SK-N-SH (cell line): ENCODE measurements around the gene SDCCAG8.

Source experiments
- CHD2 ChIP-seq: fragments of 150-350 bp; IDR thresholded peaks from 2 replicates; pipeline ENCODE4 v1.6.1; 2018; ENCODE audit warnings: low read length; ENCODE audit not compliant: partially characterized antibody
- GABPA ChIP-seq: IDR thresholded peaks from 2 replicates; pipeline ENCODE4 v1.4.0; 2012; ENCODE audit warnings: low read depth, mild to moderate bottlenecking
- JUND ChIP-seq: IDR thresholded peaks from 2 replicates; pipeline ENCODE4 v1.4.0; 2012
- RAD21 ChIP-seq: IDR thresholded peaks from 2 replicates; pipeline ENCODE4 v1.6.1; 2012; ENCODE audit warnings: mild to moderate bottlenecking, low read length
- RCOR1 ChIP-seq: fragments of 150-350 bp; IDR thresholded peaks from 2 replicates; pipeline ENCODE4 v1.6.1; 2017; ENCODE audit warnings: antibody characterized with exemption, low read length
- TAF1 ChIP-seq: IDR thresholded peaks from 2 replicates; pipeline ENCODE4 v1.6.1; 2012; ENCODE audit warnings: low read depth, mild to moderate bottlenecking, low read length, moderate library complexity, borderline replicate concordance
- TF ChIP-seq, protein P1 (sequence below): IDR thresholded peaks from 2 replicates; pipeline ENCODE4 v1.6.1; 2012; ENCODE audit warnings: mild to moderate bottlenecking, low read depth, low read length, moderate library complexity
- TF ChIP-seq, protein P2 (sequence below): fragments of 200-600 bp; sonication (generic); IDR thresholded peaks from 2 replicates; pipeline ENCODE4 v1.6.1; 2017; ENCODE audit warnings: antibody characterized with exemption, mild to moderate bottlenecking, moderate library complexity
- TF ChIP-seq, protein P3 (sequence below): fragments of 150-350 bp; IDR thresholded peaks from 2 replicates; pipeline ENCODE4 v1.6.1; 2017; ENCODE audit warnings: antibody characterized with exemption, low read length, low read depth, borderline replicate concordance

DNA sequence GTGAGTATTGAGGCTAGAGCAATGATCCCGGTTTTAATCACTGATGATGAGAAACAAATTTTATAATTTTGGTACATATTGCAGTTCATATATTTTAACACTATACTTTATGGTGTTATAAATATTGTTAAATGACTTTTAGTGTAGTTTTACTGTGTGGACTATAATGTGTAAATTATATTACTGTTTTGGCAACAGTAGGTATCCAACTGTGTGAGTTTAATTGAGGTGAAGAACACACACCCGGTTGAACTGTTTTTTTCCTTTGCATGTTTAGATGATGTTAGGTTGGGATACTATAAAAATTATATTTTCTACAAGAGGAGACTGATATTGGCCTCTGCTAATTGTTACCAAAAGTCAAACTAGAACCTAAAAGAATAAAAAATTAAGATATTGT lies 166.5 kb downstream of the SDCCAG8 start:
- TF ChIP-seq, protein P1, sequence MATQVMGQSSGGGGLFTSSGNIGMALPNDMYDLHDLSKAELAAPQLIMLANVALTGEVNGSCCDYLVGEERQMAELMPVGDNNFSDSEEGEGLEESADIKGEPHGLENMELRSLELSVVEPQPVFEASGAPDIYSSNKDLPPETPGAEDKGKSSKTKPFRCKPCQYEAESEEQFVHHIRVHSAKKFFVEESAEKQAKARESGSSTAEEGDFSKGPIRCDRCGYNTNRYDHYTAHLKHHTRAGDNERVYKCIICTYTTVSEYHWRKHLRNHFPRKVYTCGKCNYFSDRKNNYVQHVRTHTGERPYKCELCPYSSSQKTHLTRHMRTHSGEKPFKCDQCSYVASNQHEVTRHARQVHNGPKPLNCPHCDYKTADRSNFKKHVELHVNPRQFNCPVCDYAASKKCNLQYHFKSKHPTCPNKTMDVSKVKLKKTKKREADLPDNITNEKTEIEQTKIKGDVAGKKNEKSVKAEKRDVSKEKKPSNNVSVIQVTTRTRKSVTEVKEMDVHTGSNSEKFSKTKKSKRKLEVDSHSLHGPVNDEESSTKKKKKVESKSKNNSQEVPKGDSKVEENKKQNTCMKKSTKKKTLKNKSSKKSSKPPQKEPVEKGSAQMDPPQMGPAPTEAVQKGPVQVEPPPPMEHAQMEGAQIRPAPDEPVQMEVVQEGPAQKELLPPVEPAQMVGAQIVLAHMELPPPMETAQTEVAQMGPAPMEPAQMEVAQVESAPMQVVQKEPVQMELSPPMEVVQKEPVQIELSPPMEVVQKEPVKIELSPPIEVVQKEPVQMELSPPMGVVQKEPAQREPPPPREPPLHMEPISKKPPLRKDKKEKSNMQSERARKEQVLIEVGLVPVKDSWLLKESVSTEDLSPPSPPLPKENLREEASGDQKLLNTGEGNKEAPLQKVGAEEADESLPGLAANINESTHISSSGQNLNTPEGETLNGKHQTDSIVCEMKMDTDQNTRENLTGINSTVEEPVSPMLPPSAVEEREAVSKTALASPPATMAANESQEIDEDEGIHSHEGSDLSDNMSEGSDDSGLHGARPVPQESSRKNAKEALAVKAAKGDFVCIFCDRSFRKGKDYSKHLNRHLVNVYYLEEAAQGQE = no peak
- no peak for TF ChIP-seq TAF1
- TF ChIP-seq, protein P2, sequence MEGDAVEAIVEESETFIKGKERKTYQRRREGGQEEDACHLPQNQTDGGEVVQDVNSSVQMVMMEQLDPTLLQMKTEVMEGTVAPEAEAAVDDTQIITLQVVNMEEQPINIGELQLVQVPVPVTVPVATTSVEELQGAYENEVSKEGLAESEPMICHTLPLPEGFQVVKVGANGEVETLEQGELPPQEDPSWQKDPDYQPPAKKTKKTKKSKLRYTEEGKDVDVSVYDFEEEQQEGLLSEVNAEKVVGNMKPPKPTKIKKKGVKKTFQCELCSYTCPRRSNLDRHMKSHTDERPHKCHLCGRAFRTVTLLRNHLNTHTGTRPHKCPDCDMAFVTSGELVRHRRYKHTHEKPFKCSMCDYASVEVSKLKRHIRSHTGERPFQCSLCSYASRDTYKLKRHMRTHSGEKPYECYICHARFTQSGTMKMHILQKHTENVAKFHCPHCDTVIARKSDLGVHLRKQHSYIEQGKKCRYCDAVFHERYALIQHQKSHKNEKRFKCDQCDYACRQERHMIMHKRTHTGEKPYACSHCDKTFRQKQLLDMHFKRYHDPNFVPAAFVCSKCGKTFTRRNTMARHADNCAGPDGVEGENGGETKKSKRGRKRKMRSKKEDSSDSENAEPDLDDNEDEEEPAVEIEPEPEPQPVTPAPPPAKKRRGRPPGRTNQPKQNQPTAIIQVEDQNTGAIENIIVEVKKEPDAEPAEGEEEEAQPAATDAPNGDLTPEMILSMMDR = no peak
- TF ChIP-seq GABPA = no peak
- TF ChIP-seq, protein P3, sequence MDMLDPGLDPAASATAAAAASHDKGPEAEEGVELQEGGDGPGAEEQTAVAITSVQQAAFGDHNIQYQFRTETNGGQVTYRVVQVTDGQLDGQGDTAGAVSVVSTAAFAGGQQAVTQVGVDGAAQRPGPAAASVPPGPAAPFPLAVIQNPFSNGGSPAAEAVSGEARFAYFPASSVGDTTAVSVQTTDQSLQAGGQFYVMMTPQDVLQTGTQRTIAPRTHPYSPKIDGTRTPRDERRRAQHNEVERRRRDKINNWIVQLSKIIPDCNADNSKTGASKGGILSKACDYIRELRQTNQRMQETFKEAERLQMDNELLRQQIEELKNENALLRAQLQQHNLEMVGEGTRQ = no peak
- no peak for TF ChIP-seq CHD2
- TF ChIP-seq RCOR1 = no peak
- TF ChIP-seq JUND = no peak
- TF ChIP-seq RAD21 = no peak
